WI38 (cell line): Measurements from ENCODE around the gene ULK3.
A peak's percentile ranks its signal among the peaks of the same experiment; 100 is the strongest.

Source experiments
- H3K4me3 ChIP-seq: 2 replicates; pipeline ENCODE4 v1.5.1; 2011; ENCODE audit warnings: low read depth, mild to moderate bottlenecking, control low read depth, low read length
- CTCF ChIP-seq: IDR thresholded peaks from 2 replicates; pipeline ENCODE4 v1.5.1; 2012; ENCODE audit warnings: low read depth, mild to moderate bottlenecking, control low read depth, low read length

The ULK3 gene

DNA sequence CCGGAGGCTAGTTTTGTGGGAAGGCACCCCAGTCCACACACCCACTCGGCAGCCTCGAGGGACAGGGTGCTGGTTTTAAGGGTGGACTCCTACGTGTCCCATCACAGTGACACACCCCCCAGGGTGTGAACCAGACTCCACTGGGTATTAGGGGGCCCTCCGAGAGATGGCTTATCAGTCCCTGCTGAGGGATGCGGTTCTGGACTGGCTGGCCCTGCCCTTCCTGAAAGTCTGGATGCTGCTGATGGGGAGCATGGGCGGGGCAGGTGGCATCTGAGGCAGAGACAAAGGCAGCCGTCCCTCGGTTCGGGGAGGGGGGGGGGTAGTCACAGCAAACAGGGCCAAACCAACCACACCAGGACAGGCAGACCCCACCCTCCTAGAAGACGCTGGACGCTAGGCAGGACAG is 939 bp upstream of the ULK3 start:
- H3K4me3 ChIP-seq = no peak overlapping the region; the same call in 1 of the 2 replicates
- TF ChIP-seq CTCF = no peak

DNA sequence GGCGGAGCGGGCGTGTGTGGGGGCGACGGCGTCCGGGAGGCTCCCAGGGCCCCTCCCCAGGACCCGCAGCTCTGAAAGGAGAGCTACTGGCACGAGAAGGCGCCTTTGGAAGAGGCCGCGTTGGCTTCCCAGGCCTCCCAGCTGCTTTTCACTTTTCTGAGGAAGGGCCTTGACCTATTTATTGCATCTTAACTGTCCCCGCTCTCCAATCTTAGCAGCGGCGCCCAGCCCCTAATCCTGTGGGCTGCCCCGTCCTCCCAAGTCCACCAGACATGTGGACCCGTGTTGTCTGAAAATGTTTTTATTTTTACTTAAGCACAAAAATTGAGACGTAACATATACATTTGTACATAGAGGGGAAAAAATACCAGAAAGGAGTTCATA is 481 bp upstream of the ULK3 start:
- peak; percentile 3; the same call in 1 of the 2 replicates for TF ChIP-seq CTCF
- peak overlapping the region; percentile 49 for H3K4me3 ChIP-seq

DNA sequence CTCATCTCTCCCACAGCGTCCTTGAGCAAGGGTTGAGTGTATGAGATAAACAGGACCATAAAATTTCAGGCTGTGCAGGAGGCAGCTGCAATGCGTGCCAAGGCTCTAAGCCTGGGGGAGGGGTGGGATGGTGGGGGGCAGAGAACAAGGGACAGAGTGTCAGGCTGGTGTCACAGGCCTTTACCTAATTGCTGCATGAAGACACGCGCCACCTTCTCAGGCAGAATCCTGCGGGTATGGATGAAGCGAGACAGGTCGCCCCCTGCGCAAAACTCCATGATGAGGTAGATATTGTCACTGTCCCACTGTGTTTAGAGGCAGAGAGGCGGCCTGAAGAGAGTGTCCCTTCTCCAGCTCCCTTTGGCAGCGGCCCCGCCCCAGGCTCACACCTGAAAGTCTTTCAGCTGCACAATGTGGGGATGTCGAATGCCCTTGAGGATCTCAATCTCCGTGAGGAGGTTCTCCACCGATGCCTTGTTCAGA is 1.0 kb downstream of the ULK3 start:
- H3K4me3 ChIP-seq = peak overlapping the region; percentile 81
- no peak for TF ChIP-seq CTCF

- TF ChIP-seq CTCF = no peak
- H3K4me3 ChIP-seq = no peak overlapping the region
Observed at GRCh38 chr15:74840851-74841775, 1.8 kb downstream of the ULK3 start.

GRCh38 chr15:74839526-74840395 is 3.2 kb downstream of the ULK3 start:
- H3K4me3 ChIP-seq = no peak overlapping the region
- TF ChIP-seq CTCF = no peak

- no peak overlapping the region for H3K4me3 ChIP-seq
- no peak for TF ChIP-seq CTCF
Observed at GRCh38 chr15:74838746-74839525, 4.0 kb downstream of the ULK3 start.
